ENCODE data around the gene GRB14.
"Not testable (repeated sequence)": the region's sequence is repeated elsewhere in the genome, so short reads cannot be mapped to it uniquely, and the experiment has no call there.

Gene GRB14

GRCh38 chr2:164561416-164561815 lies 59.9 kb downstream of the GRB14 start:
- H3K4me3 ChIP-seq (ENCODE audit: low read length) = no peak overlapping the region
- DNase-seq (ENCODE audit: low read depth) = no peak
- TF ChIP-seq, protein P1, sequence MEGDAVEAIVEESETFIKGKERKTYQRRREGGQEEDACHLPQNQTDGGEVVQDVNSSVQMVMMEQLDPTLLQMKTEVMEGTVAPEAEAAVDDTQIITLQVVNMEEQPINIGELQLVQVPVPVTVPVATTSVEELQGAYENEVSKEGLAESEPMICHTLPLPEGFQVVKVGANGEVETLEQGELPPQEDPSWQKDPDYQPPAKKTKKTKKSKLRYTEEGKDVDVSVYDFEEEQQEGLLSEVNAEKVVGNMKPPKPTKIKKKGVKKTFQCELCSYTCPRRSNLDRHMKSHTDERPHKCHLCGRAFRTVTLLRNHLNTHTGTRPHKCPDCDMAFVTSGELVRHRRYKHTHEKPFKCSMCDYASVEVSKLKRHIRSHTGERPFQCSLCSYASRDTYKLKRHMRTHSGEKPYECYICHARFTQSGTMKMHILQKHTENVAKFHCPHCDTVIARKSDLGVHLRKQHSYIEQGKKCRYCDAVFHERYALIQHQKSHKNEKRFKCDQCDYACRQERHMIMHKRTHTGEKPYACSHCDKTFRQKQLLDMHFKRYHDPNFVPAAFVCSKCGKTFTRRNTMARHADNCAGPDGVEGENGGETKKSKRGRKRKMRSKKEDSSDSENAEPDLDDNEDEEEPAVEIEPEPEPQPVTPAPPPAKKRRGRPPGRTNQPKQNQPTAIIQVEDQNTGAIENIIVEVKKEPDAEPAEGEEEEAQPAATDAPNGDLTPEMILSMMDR (conservative IDR thresholded peaks at IDR 0.05; ENCODE audit: low read depth, low read length) = no peak

GRCh38 chr2:164560902-164561301 lies 60.4 kb downstream of the GRB14 start:
- DNase-seq (ENCODE audit: low read depth) = no peak
- no peak overlapping the region for H3K4me3 ChIP-seq (ENCODE audit: low read length)
- TF ChIP-seq, protein P1 (conservative IDR thresholded peaks at IDR 0.05; ENCODE audit: low read depth, low read length) = no peak

DNA sequence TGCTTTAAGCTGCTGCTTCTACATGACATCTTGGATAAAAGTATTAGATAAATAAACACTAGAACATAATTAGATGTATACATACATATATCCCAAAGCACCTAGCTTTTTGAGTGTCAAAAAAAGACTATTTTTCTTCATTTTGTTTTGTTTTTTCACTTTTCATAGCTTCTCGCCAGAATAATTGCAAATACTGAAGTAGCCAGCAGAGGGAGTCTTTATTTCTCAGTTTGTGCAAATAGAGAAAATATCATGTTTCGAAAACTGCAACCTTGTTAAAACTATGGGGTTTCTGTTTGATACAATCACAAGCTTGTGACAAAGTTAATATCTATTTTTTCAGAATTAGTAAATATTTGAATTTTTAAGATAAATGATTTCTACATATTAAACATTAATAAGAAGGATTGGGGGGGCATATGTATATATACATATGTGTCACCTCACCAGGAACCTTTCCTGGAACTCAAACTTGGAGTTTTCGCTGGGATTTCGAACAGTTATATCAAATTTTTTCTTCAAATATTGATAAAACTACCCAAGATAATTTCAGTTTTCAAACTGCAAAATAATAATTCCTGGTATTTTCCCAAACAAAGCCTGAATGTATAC lies 61.0 kb downstream of the GRB14 start:
- TF ChIP-seq, protein P1 (conservative IDR thresholded peaks at IDR 0.05; ENCODE audit: low read depth, low read length) = peak; percentile 69
- no peak overlapping the region for H3K4me3 ChIP-seq (ENCODE audit: low read length)
- DNase-seq (ENCODE audit: low read depth) = no peak

- H3K4me3 ChIP-seq (ENCODE audit: low read length) = no peak overlapping the region
- TF ChIP-seq, protein P1 (conservative IDR thresholded peaks at IDR 0.05; ENCODE audit: low read depth, low read length) = no peak
- DNase-seq (ENCODE audit: low read depth) = no peak
Measured at GRCh38 chr2:164558450-164558849, 62.8 kb downstream of the GRB14 start.

DNA sequence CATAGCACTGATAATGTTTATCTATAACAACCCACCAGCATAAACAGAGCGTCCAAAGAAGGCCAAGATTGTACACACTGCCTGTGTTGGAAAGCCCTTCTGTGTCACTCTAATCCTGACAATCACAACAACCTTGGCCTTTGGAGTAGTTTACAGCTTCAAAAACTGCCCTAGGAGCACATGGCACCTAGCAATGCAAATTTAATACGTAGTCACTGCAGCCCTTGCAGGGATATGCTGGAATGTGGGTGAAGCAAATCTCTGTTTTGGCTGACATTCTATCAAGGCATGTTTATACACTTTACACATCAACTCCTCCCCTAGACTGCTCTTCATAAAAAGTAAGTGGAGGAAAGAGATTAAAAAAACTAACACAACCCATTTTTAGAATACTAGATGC lies 66.8 kb downstream of the GRB14 start:
- TF ChIP-seq, protein P1 (conservative IDR thresholded peaks at IDR 0.05; ENCODE audit: low read depth, low read length) = no peak
- DNase-seq (ENCODE audit: low read depth) = no peak

GRCh38 chr2:164551519-164551918 lies 69.8 kb downstream of the GRB14 start:
- TF ChIP-seq, protein P1 (conservative IDR thresholded peaks at IDR 0.05; ENCODE audit: low read depth, low read length) = no peak
- DNase-seq (ENCODE audit: low read depth) = no peak
- H3K4me3 ChIP-seq (ENCODE audit: low read length) = no peak overlapping the region

More for the DNA sequence above, 66.8 kb downstream of the GRB14 start:
- H3K4me3 ChIP-seq (ENCODE audit: low read length) = no peak overlapping the region

DNA sequence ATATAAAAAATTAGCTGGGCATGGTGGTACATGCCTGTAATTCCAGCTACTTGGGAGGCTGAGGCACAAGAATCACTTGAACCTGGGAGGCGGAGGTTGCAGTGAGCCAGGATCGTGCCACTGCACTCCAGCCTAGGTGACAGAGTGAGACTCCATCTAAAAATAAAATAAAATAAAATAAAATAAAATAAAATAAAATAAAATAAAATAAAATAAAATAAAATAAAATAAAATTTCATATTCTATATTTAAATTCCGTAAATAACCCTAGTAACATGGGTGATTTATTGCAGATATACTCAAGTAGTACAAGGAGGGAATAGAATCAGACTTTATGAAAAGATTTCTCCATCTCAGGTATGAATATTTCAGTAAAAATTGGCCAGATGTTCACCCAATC lies 71.6 kb downstream of the GRB14 start:
- not testable (repeated sequence) for H3K4me3 ChIP-seq (ENCODE audit: low read length)

More for the DNA sequence above, 71.6 kb downstream of the GRB14 start:
- not testable (repeated sequence) for DNase-seq (ENCODE audit: low read depth)

Measured in retinal pigment epithelial cell (primary cell).